DMS53 (cell line): Measurements from ENCODE around the gene CELF2.

ENCODE experiments used
- DNase-seq: peaks from one replicate; lab custom pipeline; 2025; lab: John Stamatoyannopoulos, UW

CELF2 gene

DNA sequence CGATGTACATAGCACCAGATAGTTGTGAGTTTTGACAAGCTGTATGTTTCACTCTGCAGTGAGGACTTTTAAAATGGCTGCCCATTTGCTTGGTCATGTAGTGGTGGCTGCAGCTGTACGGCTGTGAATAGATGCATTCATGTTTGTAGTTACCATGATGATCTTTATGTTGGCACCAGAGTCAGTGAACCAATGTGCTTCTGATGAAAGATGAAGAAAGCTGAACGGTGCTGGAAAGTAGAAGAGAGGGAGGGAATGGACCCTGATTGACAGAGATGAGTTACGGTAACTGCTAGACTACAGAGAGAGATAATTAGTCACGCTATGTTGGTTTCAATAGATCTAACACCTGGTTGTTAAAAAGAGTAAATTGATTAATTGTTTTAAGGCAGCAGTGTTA is 256.8 kb downstream of the CELF2 start:
- DNase-seq: no peak

DNA sequence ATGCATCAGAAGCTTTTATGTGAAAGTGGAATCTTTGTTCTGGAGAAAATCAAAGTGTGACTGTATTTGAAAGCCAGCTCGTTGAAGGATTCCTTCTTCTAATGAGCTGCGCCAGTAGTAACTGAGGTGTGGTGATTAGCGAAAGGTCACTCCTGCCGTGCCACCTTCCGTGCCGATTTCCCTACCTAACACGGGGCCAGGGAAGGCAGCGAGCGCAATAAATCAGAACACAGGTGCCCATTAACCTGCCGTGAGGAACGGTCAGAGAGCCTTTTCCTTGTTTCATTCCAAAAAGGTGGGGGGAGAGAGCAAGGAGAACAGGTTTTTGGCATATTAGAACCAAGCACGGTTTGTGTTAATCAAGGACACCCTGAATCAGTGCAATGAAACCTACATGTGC is 258.0 kb downstream of the CELF2 start:
- DNase-seq: no peak

DNA sequence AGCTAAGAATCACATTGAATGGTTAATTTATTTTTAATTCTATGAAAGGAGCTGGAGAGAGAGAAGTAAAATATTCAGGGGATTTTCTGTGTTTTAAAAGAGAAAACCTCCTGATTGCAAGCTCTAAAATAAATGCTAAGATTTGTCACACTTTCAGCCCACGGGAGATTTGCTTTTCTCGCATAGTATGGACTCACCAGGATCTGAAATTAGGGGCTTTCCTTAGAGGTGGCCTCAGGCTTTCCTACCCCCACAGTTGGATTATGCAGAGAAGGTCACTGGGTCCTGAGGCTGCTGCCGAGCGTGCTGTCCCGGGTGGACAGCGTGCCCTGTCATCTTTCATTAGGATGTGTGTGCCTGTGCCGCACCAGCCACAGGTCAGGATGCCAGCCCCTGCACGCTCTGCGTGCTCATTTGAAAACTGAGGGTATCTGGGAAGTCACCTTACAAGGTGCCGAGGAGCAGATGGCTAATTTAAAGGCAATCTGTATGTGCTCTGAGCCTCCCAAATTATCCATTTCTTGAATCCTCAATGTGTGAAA is 258.8 kb downstream of the CELF2 start:
- DNase-seq: no peak

DNA sequence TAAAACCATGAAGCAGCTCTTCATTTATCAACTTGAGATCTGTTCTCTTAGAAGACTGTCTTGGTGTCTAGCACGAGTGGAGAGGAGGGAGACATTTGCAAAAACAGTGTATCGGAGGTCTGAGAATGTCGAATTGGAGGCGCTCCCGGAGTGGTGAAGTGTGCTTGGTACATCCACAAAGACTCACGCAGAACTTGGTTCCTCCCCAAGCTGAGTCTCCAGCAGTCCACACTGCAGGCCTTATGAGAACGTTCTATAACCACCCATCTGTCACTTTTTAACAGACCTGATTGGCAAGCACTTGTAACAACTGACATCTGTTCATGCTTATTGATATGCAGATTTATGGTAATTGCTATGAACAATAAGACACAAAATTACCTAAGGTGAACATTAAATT is 261.6 kb downstream of the CELF2 start:
- DNase-seq: no peak

DNA sequence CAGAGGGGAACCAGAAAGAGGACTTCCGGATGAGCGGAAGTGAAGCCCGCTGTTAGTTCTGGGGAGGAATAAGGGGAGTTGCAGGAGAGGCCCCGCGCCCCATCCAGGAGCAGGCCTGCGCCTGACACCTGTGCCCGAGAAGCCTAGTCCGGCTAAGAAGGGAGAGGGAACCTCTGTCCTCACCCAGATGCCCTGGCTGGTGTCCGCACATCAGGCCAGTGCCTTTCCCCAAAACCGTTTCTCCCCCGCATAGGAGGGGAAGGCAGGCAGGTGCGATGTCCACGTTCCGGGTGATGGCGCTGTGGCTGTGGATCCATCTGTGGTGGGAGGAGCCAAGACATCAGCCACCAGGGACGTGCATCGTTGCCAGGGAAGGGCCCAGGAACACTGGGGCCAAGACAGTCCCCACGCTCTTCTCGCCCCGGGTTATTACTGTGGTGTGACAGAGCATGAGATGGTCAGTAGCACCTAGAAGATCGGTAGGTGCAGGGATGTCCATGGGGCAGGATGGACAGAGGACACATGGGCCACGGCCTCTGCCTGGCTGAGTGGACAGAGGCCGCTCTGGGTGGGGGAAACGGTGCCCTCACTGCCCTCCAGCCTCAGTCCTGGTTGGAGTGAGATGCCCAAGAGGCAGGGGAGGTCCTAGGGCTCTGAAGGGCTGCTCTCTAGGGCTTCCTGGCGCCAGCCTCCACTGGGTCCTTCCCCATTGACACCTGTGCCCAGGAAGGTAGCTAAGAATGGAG is 262.7 kb downstream of the CELF2 start:
- DNase-seq: no peak

DNA sequence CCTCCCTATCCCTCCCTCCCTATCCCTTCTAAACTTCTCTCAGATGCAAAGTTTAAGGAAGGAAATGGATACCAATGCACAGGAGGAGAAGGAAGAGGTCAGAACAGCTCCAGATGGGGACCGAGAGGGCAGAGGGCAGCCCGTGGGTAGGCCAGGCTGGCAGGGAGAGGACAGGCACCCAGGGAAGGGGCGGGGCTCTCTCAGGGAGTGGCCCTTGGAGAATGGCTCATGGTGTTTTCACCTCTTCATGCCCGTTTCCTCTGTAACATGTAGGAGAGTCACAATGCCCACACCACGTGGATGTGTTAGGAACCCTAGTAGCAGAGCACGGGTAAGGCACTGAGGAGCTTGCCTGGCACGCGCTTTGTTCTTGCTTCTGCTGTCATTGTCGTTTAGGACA is 264.5 kb downstream of the CELF2 start:
- DNase-seq: no peak

DNA sequence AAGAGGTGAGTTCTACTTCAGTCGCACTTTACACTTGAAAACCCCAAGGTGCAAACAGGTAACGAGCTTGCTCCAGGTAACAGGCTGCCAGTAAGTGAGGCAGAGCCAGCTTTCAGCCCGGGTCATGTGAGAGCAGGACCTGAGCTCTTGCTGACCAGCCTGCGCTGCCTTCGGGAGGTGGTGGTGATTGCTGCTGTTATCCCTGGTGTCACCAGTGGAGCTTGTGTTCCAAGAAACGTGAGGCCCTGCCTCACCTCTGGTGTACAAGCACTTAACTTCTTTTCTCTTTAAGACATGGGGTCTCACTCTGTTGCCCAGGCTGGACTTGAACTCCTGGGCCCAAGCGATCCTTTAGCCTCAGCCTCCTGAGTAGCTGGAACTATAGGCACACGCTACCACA is 265.0 kb downstream of the CELF2 start:
- DNase-seq: no peak

DNA sequence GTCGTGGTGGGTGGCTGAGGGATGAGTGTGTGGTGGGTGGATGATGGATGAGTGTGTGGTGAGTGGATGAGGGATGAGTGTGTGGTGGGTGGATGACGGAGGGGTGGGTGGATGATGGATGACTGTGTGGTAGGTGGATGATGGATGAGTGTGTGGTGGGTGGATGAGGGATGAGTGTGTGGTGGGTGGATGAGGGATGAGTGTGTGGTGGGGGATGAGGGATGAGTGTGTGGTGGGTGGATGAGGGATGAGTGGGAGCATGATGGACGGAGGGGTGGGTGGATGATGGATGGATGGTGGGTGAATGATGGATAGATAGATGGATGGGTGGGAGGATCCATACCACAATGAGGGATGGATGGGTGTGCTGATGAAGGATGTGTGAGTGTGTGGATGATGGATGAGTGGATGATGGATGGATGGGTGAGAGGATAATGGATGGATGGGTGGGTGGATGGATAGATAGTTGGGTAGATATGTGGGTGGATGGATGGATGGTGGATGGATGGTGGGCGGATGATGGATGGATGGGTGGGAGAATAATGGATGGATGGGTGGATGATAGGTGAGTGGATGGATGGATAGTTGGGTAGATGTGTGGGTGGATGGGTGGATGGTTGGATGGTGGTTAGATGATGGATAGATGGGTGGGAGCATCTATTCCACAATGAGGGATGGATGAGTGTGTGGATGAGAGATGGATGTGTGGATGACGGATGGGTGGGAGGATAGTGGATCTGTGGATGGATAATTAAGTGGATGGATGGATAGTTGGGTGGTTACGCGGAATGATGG is 266.8 kb downstream of the CELF2 start:
- DNase-seq: no peak

DNA sequence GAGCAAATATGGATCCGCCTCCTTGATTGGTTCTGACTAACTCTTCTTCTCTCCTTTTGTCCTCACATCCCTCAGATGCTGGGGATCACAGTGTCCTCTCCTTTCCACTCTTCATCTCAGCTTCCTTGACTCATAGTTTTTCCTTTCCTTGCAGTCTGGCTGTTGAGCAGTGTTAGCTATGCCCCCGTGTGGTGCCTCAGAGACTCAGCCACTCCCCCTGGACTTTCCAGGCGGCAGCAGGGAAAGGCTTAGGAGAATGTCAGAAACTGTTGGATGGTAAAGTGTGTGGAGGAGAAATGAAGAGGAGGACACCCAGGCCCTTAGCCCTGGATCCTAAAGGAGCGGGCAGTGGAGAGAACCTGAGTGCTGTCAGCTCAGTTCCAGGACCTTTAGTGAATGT is 267.5 kb downstream of the CELF2 start:
- no peak for DNase-seq

DNA sequence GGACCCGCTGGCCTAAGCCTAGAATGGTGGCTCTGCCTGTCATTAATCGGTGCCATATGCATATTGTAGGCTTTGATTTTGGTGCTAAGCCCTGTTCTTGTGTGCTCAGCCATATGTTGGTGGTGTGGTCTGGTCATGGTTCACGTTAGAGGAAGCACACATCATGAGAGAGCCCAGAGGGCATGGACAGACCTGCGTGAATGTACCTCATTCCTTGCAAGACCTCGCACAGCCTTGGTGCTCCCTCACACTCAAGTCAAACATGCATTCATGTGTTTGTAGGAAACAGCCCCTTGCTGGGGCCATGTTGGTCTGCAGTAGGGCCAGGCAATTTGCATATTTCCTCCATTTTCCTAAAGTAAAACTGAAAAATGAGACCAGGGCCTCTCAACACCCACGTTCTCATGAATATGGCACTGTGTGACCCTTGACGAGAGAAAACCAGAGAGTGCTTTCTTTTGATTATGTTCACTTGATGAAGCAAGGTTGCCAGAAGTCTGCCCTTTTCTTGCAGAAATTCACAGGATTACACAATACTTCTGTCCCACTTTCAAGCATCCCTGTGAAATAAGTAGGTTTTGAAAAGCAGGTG is 268.7 kb downstream of the CELF2 start:
- DNase-seq: no peak

DNA sequence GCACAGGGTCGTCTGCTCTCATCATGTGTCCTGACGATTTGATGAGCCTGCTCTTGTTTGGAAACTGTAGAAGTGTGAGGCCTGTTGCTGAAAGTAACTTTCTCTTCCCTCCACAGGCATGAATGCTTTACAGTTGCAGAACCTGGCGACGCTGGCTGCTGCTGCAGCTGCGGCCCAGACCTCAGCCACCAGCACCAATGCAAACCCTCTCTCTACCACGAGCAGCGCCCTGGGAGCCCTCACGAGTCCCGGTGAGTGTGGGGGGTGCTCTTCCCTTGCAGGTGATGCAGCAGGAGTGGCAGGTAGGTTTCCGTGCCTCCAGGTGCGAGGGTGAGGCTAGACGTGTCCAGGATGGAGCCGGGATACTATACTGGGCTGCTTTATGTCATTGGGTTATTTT is 270.6 kb downstream of the CELF2 start:
- DNase-seq: no peak

DNA sequence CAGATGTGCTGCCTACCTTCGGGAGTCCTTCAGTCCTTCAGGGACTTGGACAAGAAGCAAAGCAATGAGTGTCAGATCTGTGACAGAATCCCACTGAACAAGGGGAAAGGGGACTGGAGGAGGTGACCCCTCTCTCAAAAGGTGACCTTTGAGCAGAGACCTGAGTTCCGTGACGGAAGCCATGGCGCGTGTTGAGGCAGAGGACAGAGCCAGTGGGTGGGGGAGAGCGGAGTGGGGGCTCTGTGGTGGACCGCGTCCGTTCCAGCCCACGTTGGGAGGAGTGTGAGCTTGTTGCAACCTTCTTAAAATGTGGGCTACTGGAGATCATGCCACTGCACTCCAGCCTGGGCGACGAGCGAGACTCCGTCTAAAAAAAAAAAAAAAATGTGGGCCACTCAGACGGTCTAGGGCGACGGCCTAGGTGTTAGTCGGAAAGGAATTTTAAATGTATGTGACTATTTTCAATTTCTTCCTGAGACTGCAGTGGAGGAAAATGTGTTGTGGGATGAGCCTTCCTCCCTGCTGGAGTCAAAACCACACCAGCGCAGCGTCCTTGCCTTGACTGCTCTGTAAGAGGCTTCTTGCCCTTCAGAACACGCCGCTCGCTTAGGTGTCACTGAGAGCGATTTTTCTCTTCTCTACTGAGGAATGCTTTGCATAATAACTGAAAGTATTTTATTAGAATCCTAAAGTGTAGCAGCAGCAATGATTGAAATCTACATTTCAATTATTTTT is 272.7 kb downstream of the CELF2 start:
- DNase-seq: no peak

DNA sequence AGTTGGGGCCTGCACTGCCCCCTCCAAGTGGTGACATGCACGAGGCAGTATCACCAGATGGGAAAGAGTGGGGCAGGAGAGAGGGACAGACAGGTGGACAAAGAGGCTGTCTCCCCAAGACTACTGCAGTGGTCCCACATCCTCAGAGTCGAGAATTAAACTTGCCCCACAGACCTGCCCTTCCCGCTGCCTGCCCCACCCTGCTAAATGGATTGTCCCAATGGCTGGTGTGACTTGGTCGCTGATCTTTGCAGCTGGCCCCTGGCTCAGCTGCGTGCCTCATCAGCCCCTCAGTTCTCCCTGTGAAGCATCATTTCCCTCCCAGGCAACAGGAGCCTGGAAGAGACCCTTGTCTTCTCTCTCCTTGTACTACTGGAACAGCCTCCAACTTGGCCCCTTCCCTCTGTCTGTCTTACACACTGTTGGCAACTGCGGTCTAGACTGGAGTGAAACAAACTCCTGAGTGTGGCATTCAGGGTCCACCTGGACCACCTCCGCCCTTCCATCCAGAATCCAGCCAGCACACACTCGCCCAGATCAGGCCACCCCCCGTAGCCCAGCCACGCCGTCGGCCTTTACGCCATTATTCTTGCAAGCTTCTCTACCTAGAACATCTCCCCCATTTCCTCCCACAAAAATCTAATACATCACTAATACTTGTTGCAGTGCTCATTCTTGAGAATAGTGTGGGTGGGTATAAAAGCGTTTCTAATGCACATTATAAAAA is 275.1 kb downstream of the CELF2 start:
- no peak for DNase-seq

DNA sequence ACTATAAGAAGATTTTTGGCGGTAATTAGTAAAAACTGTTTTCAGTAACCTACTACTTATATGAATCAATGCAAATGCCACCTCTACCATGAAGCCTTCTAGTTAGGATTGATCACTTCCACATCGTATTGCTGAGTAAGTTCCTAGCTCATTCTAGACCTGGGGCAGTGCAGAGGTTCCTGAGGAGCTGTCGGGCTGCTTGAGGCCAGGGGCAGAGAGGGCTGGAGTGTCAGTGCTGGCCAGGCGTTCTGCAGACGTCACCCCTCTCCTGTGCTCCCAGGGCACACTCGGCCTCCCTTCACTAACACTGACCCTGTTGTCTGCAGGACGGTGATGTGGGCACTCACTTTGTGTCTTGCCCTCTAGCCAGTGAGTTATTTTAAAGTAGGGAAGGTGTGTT is 275.7 kb downstream of the CELF2 start:
- DNase-seq: no peak

DNA sequence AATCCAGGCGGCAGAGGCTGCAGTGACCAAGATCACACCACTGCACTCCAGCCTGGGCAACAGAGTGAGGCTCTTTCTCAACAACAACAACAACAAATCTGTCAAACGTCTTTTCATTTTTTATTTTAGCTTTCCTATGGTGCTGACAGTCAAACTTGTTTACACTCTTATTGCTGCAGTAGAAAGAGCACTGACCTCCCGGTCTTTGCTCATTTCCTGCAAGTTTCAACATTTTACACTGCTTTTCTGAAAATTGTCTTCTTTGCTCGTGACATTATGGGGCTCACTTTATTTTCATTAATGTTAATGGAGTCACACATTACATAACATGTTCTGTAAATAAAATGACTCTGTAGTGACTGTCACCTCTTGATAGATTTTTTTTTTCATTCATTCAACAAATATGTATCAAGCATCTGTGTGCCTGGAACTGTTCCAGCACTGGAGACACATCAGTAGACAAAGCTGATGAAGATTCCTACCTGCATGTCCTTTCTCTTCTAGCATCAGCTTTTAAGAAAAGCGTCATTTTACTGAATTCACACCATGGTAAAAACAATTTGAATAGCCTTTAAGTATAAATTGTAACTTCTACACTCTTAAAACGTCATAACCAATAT is 277.3 kb downstream of the CELF2 start:
- no peak for DNase-seq

DNA sequence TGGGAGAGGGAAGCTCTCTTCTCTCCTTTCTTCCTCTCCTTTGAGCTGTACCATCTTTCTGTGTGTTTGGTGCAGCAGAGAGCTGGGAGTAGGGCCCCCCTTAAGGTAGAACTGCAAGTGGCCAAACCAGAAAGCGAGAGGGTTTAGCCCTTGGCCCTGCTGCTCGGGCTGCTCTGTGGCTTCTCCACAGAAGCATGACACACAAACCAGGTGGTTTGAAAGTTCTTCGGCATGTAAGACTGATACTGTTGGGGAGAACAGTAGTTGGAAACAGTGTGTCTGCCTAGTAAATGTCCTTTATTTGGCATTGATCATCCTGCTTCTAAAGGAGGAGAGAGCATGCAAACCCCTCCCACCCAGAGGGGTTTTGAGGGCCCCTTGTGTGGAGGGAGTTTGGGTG is 277.8 kb downstream of the CELF2 start:
- no peak for DNase-seq

DNA sequence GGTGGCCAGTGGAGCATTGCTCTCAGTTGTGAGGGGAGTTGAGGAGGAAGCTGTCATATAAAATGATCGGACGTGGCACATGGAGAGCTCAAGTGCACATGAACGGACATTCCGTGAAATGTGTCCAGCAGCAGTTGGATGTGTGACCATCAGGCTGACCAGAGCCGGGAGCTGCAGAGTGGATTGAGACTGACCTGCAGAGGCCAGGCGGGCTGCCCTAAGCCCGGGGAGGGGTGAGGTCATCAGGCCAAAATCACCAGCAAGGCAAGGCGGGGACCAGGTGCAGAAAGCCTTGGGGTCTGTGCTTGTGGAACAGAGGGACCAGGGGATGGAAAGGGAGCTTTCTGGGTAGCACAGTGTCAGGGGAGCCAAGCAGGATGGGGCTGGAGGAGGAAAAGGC is 279.5 kb downstream of the CELF2 start:
- no peak for DNase-seq

DNA sequence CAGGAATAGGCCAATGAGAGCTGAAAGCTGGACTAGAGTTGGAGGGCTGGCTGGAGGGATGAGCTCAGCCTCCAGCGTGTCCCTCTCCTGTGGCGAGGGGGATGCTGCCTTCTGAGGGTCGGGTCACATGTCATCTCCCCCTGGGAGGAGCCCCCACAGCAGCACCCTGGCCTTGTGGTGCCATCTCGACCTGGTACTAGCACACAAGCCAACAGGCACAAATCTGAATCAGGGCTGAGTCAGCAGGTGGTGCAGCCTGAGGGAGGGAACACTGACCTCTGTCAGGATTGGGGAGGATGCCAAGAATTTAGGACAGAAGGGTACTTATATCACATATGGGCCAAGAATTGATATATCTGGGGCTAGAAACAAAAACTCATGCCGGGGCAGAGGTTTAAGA is 280.4 kb downstream of the CELF2 start:
- DNase-seq: no peak

DNA sequence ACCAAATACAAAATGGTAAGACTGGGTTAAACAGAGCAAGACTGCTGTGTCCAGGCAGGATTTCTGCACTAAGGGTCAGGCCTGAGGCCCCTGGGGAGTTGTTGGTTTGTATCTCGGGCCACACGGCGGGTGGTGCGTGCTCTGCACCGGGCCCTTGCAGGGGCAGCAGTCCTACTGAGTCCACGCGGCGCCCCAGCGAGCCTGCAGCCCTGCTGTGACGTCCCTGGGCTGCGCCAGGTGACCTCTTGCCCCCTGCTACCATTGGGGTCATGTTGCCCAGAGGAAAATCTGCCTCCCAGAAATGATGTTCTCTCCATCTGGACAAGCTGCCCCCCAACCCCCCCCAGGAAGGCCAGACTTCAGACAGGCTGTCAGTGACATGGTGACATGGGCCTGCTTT is 281.5 kb downstream of the CELF2 start:
- DNase-seq: no peak

DNA sequence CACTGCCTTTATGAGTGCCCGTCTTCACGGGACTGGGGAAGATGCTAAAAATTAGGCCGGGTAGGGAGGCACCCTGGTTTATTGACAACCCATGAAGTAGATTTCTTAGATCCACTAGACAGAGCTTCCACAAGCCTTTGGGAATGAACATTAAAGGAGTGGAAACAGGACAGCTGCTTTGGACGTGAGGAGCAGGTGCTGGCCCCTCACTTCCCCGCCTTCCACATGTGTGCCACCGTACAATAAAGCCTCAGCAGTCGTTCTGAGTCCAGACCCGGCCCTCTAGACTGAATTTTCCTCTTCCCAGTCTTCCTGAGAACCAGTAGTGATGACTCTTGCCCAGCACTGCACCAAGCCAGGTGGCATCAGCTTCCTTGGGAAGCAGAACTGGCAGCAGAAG is 282.4 kb downstream of the CELF2 start:
- no peak for DNase-seq

DNA sequence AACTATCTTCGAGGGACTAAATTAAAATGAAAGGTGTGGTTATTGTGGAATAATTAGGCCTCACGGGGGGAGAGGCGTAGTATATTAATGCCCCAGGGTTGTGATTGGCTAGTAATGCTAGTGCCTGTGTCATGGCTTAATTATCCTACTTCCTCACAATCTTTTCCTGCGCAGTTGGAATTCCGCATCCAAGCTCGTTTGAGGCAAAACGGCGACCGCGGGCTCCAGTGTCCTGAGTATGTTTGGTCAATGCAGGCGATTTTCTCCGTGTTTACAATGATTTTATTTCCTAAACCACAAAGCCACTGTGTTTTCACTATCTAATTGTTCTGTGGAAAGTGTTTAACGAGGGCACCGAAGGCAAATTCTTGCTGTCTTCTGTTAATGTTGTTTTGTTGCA is 282.9 kb downstream of the CELF2 start:
- DNase-seq: no peak
